ENCODE measurements around the gene LDB2.
A peak's percentile ranks its signal among the peaks of the same experiment; 100 is the strongest.

LDB2 gene

GRCh38 chr4:16583764-16584163 lies 314.7 kb downstream of the LDB2 start:
- TF ChIP-seq CTCF (IDR thresholded peaks at IDR 0.05; ENCODE audit: low read depth, low read length) (no peak), MAX (IDR thresholded peaks at IDR 0.05; ENCODE audit: low read depth, low read length) (no peak), MYC (IDR thresholded peaks at IDR 0.05; ENCODE audit: low read depth, low read length) (no peak), POLR2A (IDR thresholded peaks at IDR 0.05; ENCODE audit: extremely low read depth, insufficient read length) (no peak)
- H3K4me3 ChIP-seq (ENCODE audit: low read depth, low read length): no peak overlapping the region
- no peak for DNase-seq (ENCODE audit: low read depth)

GRCh38 chr4:16582526-16582925 lies 315.9 kb downstream of the LDB2 start:
- H3K4me3 ChIP-seq (ENCODE audit: low read depth, low read length): no peak overlapping the region
- peak; percentile 37 for DNase-seq (ENCODE audit: low read depth)
- TF ChIP-seq MYC (IDR thresholded peaks at IDR 0.05; ENCODE audit: low read depth, low read length) (no peak), MAX (IDR thresholded peaks at IDR 0.05; ENCODE audit: low read depth, low read length) (no peak), CTCF (IDR thresholded peaks at IDR 0.05; ENCODE audit: low read depth, low read length) (peak; percentile 58), POLR2A (IDR thresholded peaks at IDR 0.05; ENCODE audit: extremely low read depth, insufficient read length) (no peak)

- TF ChIP-seq CTCF (IDR thresholded peaks at IDR 0.05; ENCODE audit: low read depth, low read length): no peak
- no peak for TF ChIP-seq POLR2A (IDR thresholded peaks at IDR 0.05; ENCODE audit: extremely low read depth, insufficient read length)
- TF ChIP-seq MYC (IDR thresholded peaks at IDR 0.05; ENCODE audit: low read depth, low read length): no peak
- no peak for TF ChIP-seq MAX (IDR thresholded peaks at IDR 0.05; ENCODE audit: low read depth, low read length)
- H3K4me3 ChIP-seq (ENCODE audit: low read depth, low read length): no peak overlapping the region
- no peak for DNase-seq (ENCODE audit: low read depth)
Measured at GRCh38 chr4:16582036-16582435, 316.4 kb downstream of the LDB2 start.

GRCh38 chr4:16581117-16581516 lies 317.3 kb downstream of the LDB2 start:
- TF ChIP-seq MAX (IDR thresholded peaks at IDR 0.05; ENCODE audit: low read depth, low read length) (no peak), POLR2A (IDR thresholded peaks at IDR 0.05; ENCODE audit: extremely low read depth, insufficient read length) (no peak), MYC (IDR thresholded peaks at IDR 0.05; ENCODE audit: low read depth, low read length) (no peak), CTCF (IDR thresholded peaks at IDR 0.05; ENCODE audit: low read depth, low read length) (no peak)
- DNase-seq (ENCODE audit: low read depth): no peak
- no peak overlapping the region for H3K4me3 ChIP-seq (ENCODE audit: low read depth, low read length)

- no peak overlapping the region for H3K4me3 ChIP-seq (ENCODE audit: low read depth, low read length)
- no peak for DNase-seq (ENCODE audit: low read depth)
- no peak for TF ChIP-seq MYC (IDR thresholded peaks at IDR 0.05; ENCODE audit: low read depth, low read length)
- TF ChIP-seq MAX (IDR thresholded peaks at IDR 0.05; ENCODE audit: low read depth, low read length): no peak
- TF ChIP-seq CTCF (IDR thresholded peaks at IDR 0.05; ENCODE audit: low read depth, low read length): no peak
- TF ChIP-seq POLR2A (IDR thresholded peaks at IDR 0.05; ENCODE audit: extremely low read depth, insufficient read length): no peak
Measured at GRCh38 chr4:16580514-16580913, 317.9 kb downstream of the LDB2 start.

- no peak for DNase-seq (ENCODE audit: low read depth)
- no peak overlapping the region for H3K4me3 ChIP-seq (ENCODE audit: low read depth, low read length)
- TF ChIP-seq POLR2A (IDR thresholded peaks at IDR 0.05; ENCODE audit: extremely low read depth, insufficient read length) (no peak), MAX (IDR thresholded peaks at IDR 0.05; ENCODE audit: low read depth, low read length) (no peak), CTCF (IDR thresholded peaks at IDR 0.05; ENCODE audit: low read depth, low read length) (no peak), MYC (IDR thresholded peaks at IDR 0.05; ENCODE audit: low read depth, low read length) (no peak)
Measured at GRCh38 chr4:16579866-16580265, 318.6 kb downstream of the LDB2 start.
